GM15510 (cell line): ENCODE measurements around the gene SFTA2.

Experiments
- POLR2A ChIP-seq: IDR thresholded peaks from 3 replicates; pipeline ENCODE4 v1.6.1; 2011; ENCODE audit warnings: borderline replicate concordance; ENCODE audit not compliant: insufficient read length; ENCODE audit errors: extremely low read depth

The SFTA2 gene

GRCh38 chr6:30948811-30949210 lies 16.8 kb upstream of the SFTA2 start:
- TF ChIP-seq POLR2A: no peak

- TF ChIP-seq POLR2A: no peak
Observed at GRCh38 chr6:30947231-30947630, 15.3 kb upstream of the SFTA2 start.

- TF ChIP-seq POLR2A: no peak
Observed at GRCh38 chr6:30945281-30945680, 13.3 kb upstream of the SFTA2 start.

- TF ChIP-seq POLR2A: no peak
Observed at GRCh38 chr6:30944051-30944450, 12.1 kb upstream of the SFTA2 start.

GRCh38 chr6:30942338-30943060 lies 10.5 kb upstream of the SFTA2 start:
- TF ChIP-seq POLR2A: no peak

GRCh38 chr6:30940361-30940986 lies 8.5 kb upstream of the SFTA2 start, which contains the start of gene MUCL3:
MUCL3 (plus strand) TSS chr6:30940973; CDS start chr6:30941000, 27 bp downstream.
- no peak for TF ChIP-seq POLR2A

GRCh38 chr6:30939473-30939872 lies 7.5 kb upstream of the SFTA2 start:
- TF ChIP-seq POLR2A: no peak

GRCh38 chr6:30938730-30939129 lies 6.8 kb upstream of the SFTA2 start:
- no peak for TF ChIP-seq POLR2A

GRCh38 chr6:30937265-30937664 lies 5.3 kb upstream of the SFTA2 start:
- no peak for TF ChIP-seq POLR2A

- no peak for TF ChIP-seq POLR2A
Observed at GRCh38 chr6:30935018-30935417, 3.0 kb upstream of the SFTA2 start.

GRCh38 chr6:30932665-30933365 lies 845 bp upstream of the SFTA2 start:
- TF ChIP-seq POLR2A: no peak

GRCh38 chr6:30931272-30931671 lies 698 bp downstream of the SFTA2 start:
- no peak for TF ChIP-seq POLR2A

- TF ChIP-seq POLR2A: no peak
Observed at GRCh38 chr6:30930506-30930905, 1.5 kb downstream of the SFTA2 start.

GRCh38 chr6:30928677-30929076 lies 3.3 kb downstream of the SFTA2 start:
- TF ChIP-seq POLR2A: no peak

- TF ChIP-seq POLR2A: no peak
Observed at GRCh38 chr6:30926644-30927043, 5.3 kb downstream of the SFTA2 start.
